ENCODE measurements around the gene ZBTB40.

- TF ChIP-seq CTCF (IDR thresholded peaks at IDR 0.05 in 2 of 3, conservative IDR thresholded peaks at IDR 0.05 in 1 of 3; ENCODE audit: borderline replicate concordance in 1 of 3, insufficient read depth in 1 of 3, low read depth in 2 of 3, low read length in 2 of 3), result no peak
- TF ChIP-seq FOSL1 (IDR thresholded peaks at IDR 0.05; ENCODE audit: low read depth), result no peak
- no peak for TF ChIP-seq POLR2AphosphoS5 (IDR thresholded peaks at IDR 0.05; ENCODE audit: low read depth, low read length)
- no peak for TF ChIP-seq POLR2A (IDR thresholded peaks at IDR 0.05; ENCODE audit: borderline replicate concordance, extremely low read depth, insufficient read depth, insufficient read length)
- no peak for TF ChIP-seq REST (IDR thresholded peaks at IDR 0.05; ENCODE audit: low read depth)
- no peak for TF ChIP-seq SIN3A (IDR thresholded peaks at IDR 0.05; ENCODE audit: low read depth)
- no peak for TF ChIP-seq SP1 (IDR thresholded peaks at IDR 0.05; ENCODE audit: low read depth)
- TF ChIP-seq RAD21 (IDR thresholded peaks at IDR 0.05; ENCODE audit: low read depth), result no peak
- TF ChIP-seq CEBPB (IDR thresholded peaks at IDR 0.05; ENCODE audit: low read depth), result no peak
Measured at GRCh38 chr1:22552021-22552420, 100.4 kb downstream of the ZBTB40 start.

Data from HCT116 (cell line).